Measurements from ENCODE around the gene NIM1K. TPM values are rescaled to one million over a fixed set of nuclear protein-coding genes. Genes with fewer than 3 reads are reported as not detected.

Gene NIM1K
- total RNA-seq, 1 donor from 2014 or later, result 4.8 TPM

GRCh38 chr5:43215073-43215631, 23.1 kb downstream of the NIM1K start:
- Histone ChIP-seq H3K36me3 (no peaks in the 10 kb centered on the region), H3K9me3 (no peaks in the 10 kb centered on the region), H3K4me1 (no peaks in the 10 kb centered on the region), H3K27ac (peak overlapping the region; percentile 39), H3K27me3 (ENCODE audit: low read depth) (no peaks in the 10 kb centered on the region), H3K4me3 (no peak overlapping the region)
- intact Hi-C loops (cut with DNase I), result no loop called here
- ATAC-seq (peak; percentile 95 to 97), DNase-seq (peak; percentile 77)
- TF ChIP-seq CTCF (IDR thresholded peaks at IDR 0.05), result no peak

- no peaks in the 10 kb centered on the region for H3K9me3 ChIP-seq
- no peaks in the 10 kb centered on the region for H3K36me3 ChIP-seq
- H3K27ac ChIP-seq, result no peak overlapping the region
- H3K4me3 ChIP-seq, result no peak overlapping the region
- H3K4me1 ChIP-seq, result no peaks in the 10 kb centered on the region
- no peak for TF ChIP-seq CTCF (IDR thresholded peaks at IDR 0.05)
- no peak for DNase-seq
- no peaks in the 10 kb centered on the region for H3K27me3 ChIP-seq (ENCODE audit: low read depth)
- intact Hi-C loops (cut with DNase I), result no loop called here
- ATAC-seq, result no peak
Observed at GRCh38 chr5:43216941-43217340, 24.9 kb downstream of the NIM1K start.

GRCh38 chr5:43219120-43219519, 27.1 kb downstream of the NIM1K start:
- no peak overlapping the region for H3K27ac ChIP-seq
- no peak for ATAC-seq
- H3K36me3 ChIP-seq, result no peaks in the 10 kb centered on the region
- intact Hi-C loops (cut with DNase I), result no loop called here
- no peaks in the 10 kb centered on the region for H3K9me3 ChIP-seq
- TF ChIP-seq CTCF (IDR thresholded peaks at IDR 0.05), result no peak
- no peaks in the 10 kb centered on the region for H3K4me1 ChIP-seq
- no peaks in the 10 kb centered on the region for H3K27me3 ChIP-seq (ENCODE audit: low read depth)
- no peak overlapping the region for H3K4me3 ChIP-seq
- DNase-seq, result no peak

- H3K27ac ChIP-seq, result no peak overlapping the region
- no peaks in the 10 kb centered on the region for H3K9me3 ChIP-seq
- intact Hi-C loops (cut with DNase I), result no loop called here
- no peak for ATAC-seq
- H3K27me3 ChIP-seq (ENCODE audit: low read depth), result no peaks in the 10 kb centered on the region
- H3K4me1 ChIP-seq, result no peaks in the 10 kb centered on the region
- DNase-seq, result no peak
- H3K36me3 ChIP-seq, result no peaks in the 10 kb centered on the region
- H3K4me3 ChIP-seq, result no peak overlapping the region
- TF ChIP-seq CTCF (IDR thresholded peaks at IDR 0.05), result no peak
Observed at GRCh38 chr5:43221502-43221901, 29.5 kb downstream of the NIM1K start.

- no peak overlapping the region for H3K4me3 ChIP-seq
Observed at GRCh38 chr5:43225649-43226245, 33.7 kb downstream of the NIM1K start.

More at GRCh38 chr5:43225649-43226245, 33.7 kb downstream of the NIM1K start:
- no peaks in the 10 kb centered on the region for H3K9me3 ChIP-seq
- no peak for TF ChIP-seq CTCF (IDR thresholded peaks at IDR 0.05)
- DNase-seq (no peak), ATAC-seq (no peak)
- H3K36me3 ChIP-seq, result no peaks in the 10 kb centered on the region
- no peaks in the 10 kb centered on the region for H3K4me1 ChIP-seq
- no peaks in the 10 kb centered on the region for H3K27me3 ChIP-seq (ENCODE audit: low read depth)
- no peak overlapping the region for H3K27ac ChIP-seq
- intact Hi-C loops (cut with DNase I), result no loop called here
